GM21576 (cell line): ENCODE results near the gene UPF1.
"Not testable (repeated sequence)": the region's sequence is repeated elsewhere in the genome, so short reads cannot be mapped to it uniquely, and the experiment has no call there.

Experiments used
- ATAC-seq: cut with Tn5 transposase; IDR thresholded peaks from one replicate; pipeline ENCODE4 v1.9.1; 2021; ENCODE audit warnings: mild to moderate bottlenecking, moderate library complexity; ENCODE audit not compliant: unreplicated experiment

Gene UPF1

GRCh38 chr19:18896421-18896841 is 64.7 kb downstream of the UPF1 start:
- no peak for ATAC-seq

DNA sequence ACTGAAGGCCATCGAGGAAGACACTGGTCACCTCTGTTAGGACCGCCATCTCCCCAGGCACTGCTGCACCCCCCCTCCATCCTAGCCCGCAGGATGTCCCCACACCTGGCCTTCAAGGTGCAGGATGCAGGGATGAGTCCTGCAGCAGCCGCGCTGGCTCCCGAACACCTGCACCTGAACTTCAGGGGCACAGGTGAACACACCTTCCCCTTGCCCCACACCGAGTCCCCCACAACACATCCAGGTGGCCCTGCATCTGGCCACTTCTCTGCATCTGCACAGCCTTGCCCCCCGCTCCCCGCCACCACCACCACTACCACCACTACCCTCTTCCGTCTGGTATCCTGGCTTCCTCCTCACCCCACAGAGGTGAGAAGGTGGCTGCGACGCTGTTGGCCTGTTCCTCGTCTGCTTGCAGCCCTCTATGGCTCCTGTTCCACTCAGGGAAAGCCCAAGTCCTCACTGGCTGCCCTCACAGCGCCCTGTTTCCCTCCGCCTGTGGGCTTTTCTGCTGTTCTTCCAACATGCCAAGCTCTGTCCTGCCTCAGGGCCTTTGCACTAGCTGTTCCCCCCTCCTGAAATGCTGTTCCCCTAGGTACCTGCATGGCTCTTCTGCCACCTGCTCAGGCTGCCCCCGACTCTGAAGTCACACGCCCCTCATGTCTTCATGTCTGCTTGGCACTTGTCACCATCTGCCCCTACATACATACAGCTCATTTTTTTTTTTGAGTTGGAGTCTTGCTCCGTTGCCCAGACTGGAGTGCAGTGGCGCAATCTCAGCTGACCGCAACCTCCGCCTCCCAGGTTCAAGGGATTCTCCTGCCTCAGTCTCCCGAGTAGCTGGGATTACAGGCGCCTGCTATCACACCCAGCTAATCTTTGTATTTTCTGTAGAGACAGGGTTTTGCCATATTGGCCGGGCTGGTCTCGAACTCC is 65.6 kb downstream of the UPF1 start:
- no peak for ATAC-seq

DNA sequence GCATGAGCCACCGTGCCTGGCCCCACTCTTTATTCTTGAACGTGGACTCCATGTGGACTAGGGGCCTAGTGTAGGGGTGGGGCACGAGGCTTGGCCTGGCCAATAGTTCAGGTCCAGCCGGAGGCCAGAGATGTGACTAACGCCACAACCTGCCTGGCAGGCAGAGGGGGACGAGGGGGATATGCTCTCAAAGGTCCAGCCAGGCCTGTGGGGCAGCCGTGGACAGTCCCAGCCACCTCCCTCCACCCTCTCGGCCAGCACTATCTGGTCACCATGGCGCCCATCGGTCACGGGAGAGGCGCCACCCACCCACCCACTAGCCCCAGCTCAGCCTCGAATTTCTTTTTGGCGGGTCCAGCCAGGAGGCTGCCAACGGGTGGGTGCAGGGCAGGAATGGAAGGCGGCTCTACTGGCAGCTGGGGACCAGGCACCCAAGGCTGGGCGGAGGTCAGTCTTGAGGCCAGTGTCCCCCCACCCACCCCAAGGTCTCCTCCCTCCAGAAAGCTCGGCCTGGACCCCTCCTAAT is 66.4 kb downstream of the UPF1 start:
- no peak for ATAC-seq

DNA sequence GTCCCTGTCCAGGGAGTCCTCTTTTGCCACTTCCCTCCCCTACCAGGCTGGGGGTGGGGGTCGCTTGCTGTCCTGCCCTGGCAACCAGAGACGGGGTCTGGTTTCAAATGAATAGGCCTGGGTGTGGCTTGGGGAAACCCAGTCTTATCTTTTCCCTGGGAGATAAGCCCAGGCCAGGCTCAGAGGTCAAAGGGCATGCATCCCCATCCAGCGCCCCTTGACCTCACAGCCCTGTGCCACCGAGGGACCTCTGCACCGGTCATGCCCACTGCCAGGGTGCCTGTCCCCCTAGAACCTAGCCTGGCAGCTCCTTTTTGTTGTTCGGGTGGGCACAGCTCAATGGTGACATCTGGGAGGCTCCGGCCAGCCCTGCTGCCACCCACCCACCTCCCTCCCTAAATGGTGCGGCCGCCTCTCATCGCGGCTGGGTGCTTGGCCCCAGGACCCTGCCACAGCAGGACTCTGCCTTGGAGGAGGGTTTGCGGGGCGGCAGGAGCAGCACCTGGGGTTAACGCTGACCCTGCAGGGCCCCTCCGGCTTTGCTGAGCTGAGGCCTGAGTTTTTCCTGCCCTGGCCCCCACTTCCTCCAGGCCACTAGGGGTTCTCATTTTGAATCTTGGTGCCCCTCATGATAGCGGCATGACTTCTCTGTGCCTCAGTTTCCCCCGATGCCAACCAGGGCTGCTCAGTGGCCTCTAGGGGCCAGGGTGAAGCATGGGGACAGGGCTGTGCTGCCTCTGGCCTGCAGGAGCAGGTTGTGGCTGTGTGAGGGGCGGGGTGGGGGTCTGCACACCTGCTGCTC is 67.0 kb downstream of the UPF1 start:
- no peak for ATAC-seq

- no peak for ATAC-seq
Observed at GRCh38 chr19:18899624-18900560, 68.1 kb downstream of the UPF1 start.

- no peak for ATAC-seq
Observed at GRCh38 chr19:18900700-18901481, 69.1 kb downstream of the UPF1 start.

DNA sequence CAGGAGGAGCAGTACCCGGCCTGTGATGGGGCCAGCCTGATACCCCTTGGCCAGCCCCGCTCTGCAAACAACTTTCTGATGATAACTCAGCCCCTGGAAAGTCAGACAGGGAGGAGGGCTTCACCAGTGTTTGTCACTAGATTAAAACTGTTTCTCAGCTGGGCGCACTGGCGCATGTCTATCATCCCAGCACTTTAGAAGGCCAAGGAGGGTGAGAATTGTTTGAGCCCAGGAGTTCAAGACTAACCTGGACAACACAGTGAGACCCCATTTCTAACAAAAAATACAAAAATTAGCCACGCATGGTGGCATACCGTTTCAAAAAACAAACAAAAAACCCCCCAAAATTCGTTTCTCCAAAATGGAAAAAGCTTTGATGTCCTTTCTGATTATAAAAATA is 69.7 kb downstream of the UPF1 start:
- ATAC-seq: no peak

- ATAC-seq: not testable (repeated sequence)
Observed at GRCh38 chr19:18902519-18902918, 70.8 kb downstream of the UPF1 start.

GRCh38 chr19:18903156-18904037 is 71.6 kb downstream of the UPF1 start:
- no peak for ATAC-seq

DNA sequence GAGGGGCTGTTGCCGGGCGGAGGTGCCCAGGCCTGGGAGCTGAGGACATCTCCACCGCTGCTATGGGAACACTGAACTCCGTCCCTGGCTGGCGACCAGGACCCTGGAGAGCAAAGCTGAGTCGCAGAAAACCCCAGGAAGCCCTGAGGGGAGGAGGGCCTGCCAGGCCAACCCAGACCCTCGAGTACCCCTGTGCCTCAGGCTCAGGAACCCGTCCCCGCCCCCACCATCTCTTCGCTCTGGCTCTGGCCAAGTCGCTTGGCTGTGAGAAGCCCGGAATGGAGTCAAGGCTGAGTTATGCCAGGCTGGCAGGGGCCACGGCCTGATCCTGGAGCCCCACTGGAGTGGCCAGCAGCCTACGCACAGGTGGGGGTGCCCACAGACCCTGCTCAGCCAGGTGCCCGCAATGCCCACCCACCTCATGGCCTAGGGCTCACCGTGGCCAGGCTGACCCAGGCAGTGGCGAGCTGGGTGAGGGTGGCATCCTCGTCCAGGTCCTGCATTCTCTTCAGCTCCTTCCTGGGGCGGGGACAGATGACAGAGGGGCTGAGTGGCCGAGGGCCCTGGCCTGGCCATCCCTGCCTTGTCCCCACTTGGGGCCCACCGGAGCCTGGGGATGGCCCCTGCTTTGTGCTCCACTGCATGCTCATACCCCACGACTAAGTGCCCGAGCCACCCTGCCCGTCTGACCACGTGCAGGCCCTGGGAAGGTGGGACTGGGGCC is 72.7 kb downstream of the UPF1 start:
- ATAC-seq: no peak

- no peak for ATAC-seq
Observed at GRCh38 chr19:18905058-18905456, 73.3 kb downstream of the UPF1 start.

DNA sequence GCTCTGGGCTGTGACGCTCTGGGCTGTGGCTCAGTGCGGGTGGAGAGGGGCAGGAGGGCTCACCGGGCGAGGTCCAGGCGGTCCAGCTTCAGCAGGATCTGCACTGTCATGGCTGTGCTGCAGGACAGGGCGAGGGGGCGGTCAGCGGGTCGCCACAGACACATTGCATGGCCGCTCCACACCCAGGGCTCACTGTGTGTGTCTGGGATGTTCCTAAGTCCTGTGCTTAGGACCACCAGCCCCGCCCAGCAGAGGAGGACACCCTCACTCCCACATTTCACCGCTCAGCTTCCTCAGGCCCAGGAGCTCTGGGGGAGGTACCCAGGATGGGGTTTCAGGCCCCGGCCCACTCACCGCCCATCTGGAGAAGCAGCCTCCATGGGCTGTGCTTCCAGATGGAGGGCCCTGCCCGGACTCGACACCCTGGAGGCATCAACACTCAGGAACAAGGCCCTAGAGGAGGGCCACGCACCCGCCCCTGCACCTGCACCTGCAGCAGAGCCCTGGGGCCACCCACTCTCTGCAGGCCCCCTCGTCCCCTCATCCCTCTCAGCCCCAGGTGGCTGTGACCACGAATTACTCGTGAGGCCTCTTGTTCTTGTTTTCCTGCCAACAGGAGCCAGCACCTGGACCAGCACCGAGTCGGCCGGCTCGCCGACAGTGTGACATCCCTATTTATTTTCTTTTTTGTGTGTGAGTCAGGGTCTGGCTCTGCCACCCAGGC is 73.9 kb downstream of the UPF1 start:
- no peak for ATAC-seq

GRCh38 chr19:18906605-18907519 is 75.1 kb downstream of the UPF1 start:
- no peak for ATAC-seq

- ATAC-seq: no peak
Observed at GRCh38 chr19:18908917-18909619, 77.3 kb downstream of the UPF1 start.

GRCh38 chr19:18910010-18910409 is 78.3 kb downstream of the UPF1 start:
- ATAC-seq: no peak
